K562 (cell line): ENCODE results near the gene SHANK1. TPM values are rescaled to one million over a fixed set of nuclear protein-coding genes. Genes with fewer than 3 reads are reported as not detected.

ENCODE experiments used
- CHCHD3 ChIP-seq: fragments of 250-450 bp; sonication (Bioruptor Pico); IDR thresholded peaks from 2 replicates; pipeline ENCODE4 v2.1.2; 2022; ENCODE audit warnings: mild to moderate bottlenecking
- CLOCK ChIP-seq: fragments of 250-450 bp; sonication (Bioruptor Pico); IDR thresholded peaks from 2 replicates; pipeline ENCODE4 v1.4.0; 2020; ENCODE audit warnings: mild to moderate bottlenecking, moderate library complexity, borderline replicate concordance
- ELK3 ChIP-seq: fragments of 450-650 bp; formaldehyde crosslinking; IDR thresholded peaks from 2 replicates; pipeline ENCODE4 v1.4.0; 2020; ENCODE audit warnings: mild to moderate bottlenecking
- ETS2 ChIP-seq: IDR thresholded peaks from 2 replicates; pipeline ENCODE4 v1.6.1; 2016; ENCODE audit warnings: borderline replicate concordance, missing genetic modification characterization, mild to moderate bottlenecking, moderate library complexity, missing compliant biosample characterization; ENCODE audit not compliant: poor library complexity, severe bottlenecking
- EZH2 ChIP-seq: IDR thresholded peaks from 2 replicates; pipeline ENCODE4 v1.6.1; 2012; ENCODE audit warnings: low read depth, mild to moderate bottlenecking, inconsistent platforms, low read length, borderline replicate concordance
- HES1 ChIP-seq: fragments of 450-650 bp; IDR thresholded peaks from 2 replicates; pipeline ENCODE4 v1.6.1; 2016; ENCODE audit warnings: low read depth, mild to moderate bottlenecking, moderate library complexity
- HINFP ChIP-seq: fragments of 450-650 bp; conservative IDR thresholded peaks from 2 replicates; pipeline ENCODE4 v1.6.1; 2016; ENCODE audit warnings: missing genetic modification characterization, low read depth, mild to moderate bottlenecking, control low read depth, missing compliant biosample characterization
- KDM5B ChIP-seq: fragments of 200-600 bp; sonication (generic); IDR thresholded peaks from 2 replicates; pipeline ENCODE4 v1.6.1; 2012; ENCODE audit warnings: low read depth, mild to moderate bottlenecking, moderate library complexity, low read length, control low read depth, inconsistent platforms; ENCODE audit not compliant: insufficient replicate concordance
- MED1 ChIP-seq: sonication (generic); formaldehyde crosslinking; IDR thresholded peaks from 2 replicates; pipeline ENCODE4 v1.8.1; 2023; ENCODE audit warnings: missing genetic modification reagents, borderline replicate concordance
- POLR2G ChIP-seq: fragments of 200-400 bp; formaldehyde crosslinking; IDR thresholded peaks from 2 replicates; pipeline ENCODE4 v1.6.1; 2017; ENCODE audit warnings: low read depth, mild to moderate bottlenecking, antibody characterized with exemption, low read length, moderate library complexity
- SMAD3 ChIP-seq: fragments of 450-650 bp; formaldehyde crosslinking; conservative IDR thresholded peaks from 2 replicates; pipeline ENCODE4 v1.4.0; 2020; ENCODE audit warnings: mild to moderate bottlenecking
- SREBF2 ChIP-seq: sonication (generic); formaldehyde crosslinking; IDR thresholded peaks from 2 replicates; pipeline ENCODE4 v1.4.0; 2020; ENCODE audit warnings: mild to moderate bottlenecking, missing genetic modification reagents
- SRSF3 ChIP-seq: fragments of 200-400 bp; formaldehyde crosslinking; IDR thresholded peaks from 2 replicates; pipeline ENCODE4 v1.6.1; 2016; ENCODE audit warnings: mild to moderate bottlenecking, low read length, moderate library complexity; ENCODE audit not compliant: insufficient read depth
- STAG1 ChIP-seq: sonication (generic); formaldehyde crosslinking; IDR thresholded peaks from 2 replicates; pipeline ENCODE4 v1.5.0; 2020; ENCODE audit warnings: missing genetic modification reagents, borderline replicate concordance
- THRA ChIP-seq: fragments of 450-650 bp; IDR thresholded peaks from 2 replicates; pipeline ENCODE4 v1.6.1; 2017; ENCODE audit warnings: mild to moderate bottlenecking, moderate library complexity
- THRAP3 ChIP-seq: fragments of 450-650 bp; IDR thresholded peaks from 2 replicates; pipeline ENCODE4 v1.6.1; 2016; ENCODE audit warnings: mild to moderate bottlenecking, inconsistent platforms, borderline replicate concordance
- ZFP30 ChIP-seq: fragments of 250-450 bp; sonication (Bioruptor Pico); IDR thresholded peaks from 2 replicates; pipeline ENCODE4 v1.8.0; 2022; ENCODE audit warnings: moderate library complexity, mild to moderate bottlenecking, inconsistent platforms, borderline replicate concordance
- ZNF316 ChIP-seq: fragments of 450-650 bp; IDR thresholded peaks from 2 replicates; pipeline ENCODE4 v1.6.1; 2016
- ZNF445 ChIP-seq: fragments of 250-450 bp; sonication (Bioruptor Pico); IDR thresholded peaks from 2 replicates; pipeline ENCODE4 v1.4.0; 2020; ENCODE audit warnings: low read depth, mild to moderate bottlenecking, moderate library complexity
- polyA plus RNA-seq, 8 experiments: library from polyadenylated mRNA; depleted of rRNA in 4 of 8; stranded (reverse) in 5 of 8; unstranded in 3 of 8; fragments of >200 nt; fragmentation: Nextera tagmentation in 2 of 8; fragmentation: Illumina TruSeq in 1 of 8; extraction: Ambion mirVana in 2 of 8; extraction: Trizol in 1 of 8; gene quantifications; 2 replicates each; pipeline versions ENCODE4 v1.2.1 to v1.2.3, GENCODE V29; 2011 to 2014; ENCODE audit warnings: inconsistent platforms in 1 of 8, missing spikeins in 1 of 8
- total RNA-seq, 7 experiments: library from RNA; depleted of rRNA in 6 of 7; stranded (reverse); fragments of >200 nt in 6 of 7; fragmentation: Illumina TruSeq in 2 of 7; extraction: Trizol in 2 of 7; gene quantifications; 2 replicates each; pipeline versions ENCODE4 v1.2.1 to v1.2.3, GENCODE V29; 2011 to 2021; ENCODE audit warnings: low replicate concordance in 1 of 7

The SHANK1 gene
- total and polyA plus RNA-seq, 9 of the 15 experiments (the other 6 are each of a cell fraction or from before 2014, with no cell fraction given) = 0.33 to 1.3 (median 0.55) TPM; not detected in 2

- TF ChIP-seq SREBF2 (no peak), CLOCK (CRISPR knock-in tag) (no peak), KDM5B (peak; percentile 86), ETS2 (no peak), ZNF316 (peak; percentile 36; the same call in 1 of the 2 replicates), ELK3 (CRISPR knock-in tag) (no peak), ZNF445 (CRISPR knock-in tag) (no peak), THRAP3 (no peak), SRSF3 (0 out of 2 replicates have a peak, but pooled peaks have one; percentile 76), HES1 (no peak), SMAD3 (CRISPR knock-in tag) (0 out of 2 replicates have a peak, but pooled peaks have one; percentile 10), HINFP (tag) (no peak), STAG1 (no peak; the same call in 1 of the 2 replicates), ZFP30 (CRISPR knock-in tag) (no peak), POLR2G (peak; percentile 92), MED1 (CRISPR knock-in tag) (no peak), CHCHD3 (CRISPR knock-in tag) (no peak), EZH2 (no peak), THRA (no peak)
Measured at GRCh38 chr19:50658441-50659317, 60.9 kb downstream of the SHANK1 start (continued).
